Testis (tissue), 3 donors: ENCODE results near the gene GTPBP2. TPM values are rescaled to one million over a fixed set of nuclear protein-coding genes. Genes with fewer than 3 reads are reported as not detected.

Experiments
- DNase-seq: peaks from one replicate; pipeline ENCODE4 v3.0.0-alpha.2; 2019
- H3K27ac ChIP-seq, 2 donors: fragments of 200-600 bp; sonication (generic); one replicate each; pipeline ENCODE4 v1.5.1; 2019
- H3K27me3 ChIP-seq: fragments of 200-600 bp; sonication (generic); one replicate; pipeline ENCODE4 v1.5.1; 2019
- H3K36me3 ChIP-seq: fragments of 200-600 bp; sonication (generic); one replicate; pipeline ENCODE4 v1.5.1; 2017; ENCODE audit warnings: low read depth; ENCODE audit errors: missing control alignments
- H3K4me1 ChIP-seq: fragments of 200-600 bp; sonication (generic); one replicate; pipeline ENCODE4 v1.5.1; 2019
- H3K4me3 ChIP-seq, 2 donors: fragments of 200-600 bp; sonication (generic); one replicate each; pipeline ENCODE4 v1.5.1; 2017 to 2019
- H3K9me3 ChIP-seq: fragments of 200-600 bp; sonication (generic); one replicate; pipeline ENCODE4 v1.5.1; 2017
- CTCF ChIP-seq, 3 experiments: fragments of 450-650 bp in 2 of 3; fragments of 200-600 bp in 1 of 3; sonication (generic) in 1 of 3; IDR thresholded peaks; one replicate each; pipeline ENCODE4 v1.5.1; 2016 to 2019; ENCODE audit warnings: antibody characterized with exemption in 3 of 3, mild to moderate bottlenecking in 2 of 3, moderate library complexity in 1 of 3
- POLR2A ChIP-seq: fragments of 450-650 bp; IDR thresholded peaks from one replicate; pipeline ENCODE4 v1.6.1; 2017; ENCODE audit warnings: antibody characterized with exemption, mild to moderate bottlenecking, moderate library complexity
- WGBS, 2 donors: methylation state at CpG; one replicate each; pipeline ENCODE4 v1.1.5; 2018; 5-methylcytosine and 5-hydroxymethylcytosine counted together
- intact Hi-C: fragments of 100-400 bp; cut with DNase I; formaldehyde crosslinking; loops from one replicate; pipeline ENCODE4 v1.15.1; 2023; ENCODE audit warnings: low total_unique reads
- polyA plus RNA-seq: library from polyadenylated mRNA; stranded (reverse); fragments of 350-450 nt; fragmentation: Illumina TruSeq; extraction: RNeasy Lipid Tissue Mini Kit (QIAGEN cat#74804); gene quantifications from one replicate; pipeline ENCODE4 v1.2.3, GENCODE V29; 2014; ENCODE audit warnings: low read depth, low replicate concordance; ENCODE audit not compliant: insufficient read depth
- total RNA-seq, 2 donors: library from RNA; depleted of rRNA; stranded (reverse); fragments of >200 nt; gene quantifications; one replicate each; pipeline ENCODE4 v1.2.3, GENCODE V29; 2016

GTPBP2 gene
- total and polyA plus RNA-seq, 3 donors from 2014 or later = 59.0 to 64.7 (median 59.5) TPM

DNA sequence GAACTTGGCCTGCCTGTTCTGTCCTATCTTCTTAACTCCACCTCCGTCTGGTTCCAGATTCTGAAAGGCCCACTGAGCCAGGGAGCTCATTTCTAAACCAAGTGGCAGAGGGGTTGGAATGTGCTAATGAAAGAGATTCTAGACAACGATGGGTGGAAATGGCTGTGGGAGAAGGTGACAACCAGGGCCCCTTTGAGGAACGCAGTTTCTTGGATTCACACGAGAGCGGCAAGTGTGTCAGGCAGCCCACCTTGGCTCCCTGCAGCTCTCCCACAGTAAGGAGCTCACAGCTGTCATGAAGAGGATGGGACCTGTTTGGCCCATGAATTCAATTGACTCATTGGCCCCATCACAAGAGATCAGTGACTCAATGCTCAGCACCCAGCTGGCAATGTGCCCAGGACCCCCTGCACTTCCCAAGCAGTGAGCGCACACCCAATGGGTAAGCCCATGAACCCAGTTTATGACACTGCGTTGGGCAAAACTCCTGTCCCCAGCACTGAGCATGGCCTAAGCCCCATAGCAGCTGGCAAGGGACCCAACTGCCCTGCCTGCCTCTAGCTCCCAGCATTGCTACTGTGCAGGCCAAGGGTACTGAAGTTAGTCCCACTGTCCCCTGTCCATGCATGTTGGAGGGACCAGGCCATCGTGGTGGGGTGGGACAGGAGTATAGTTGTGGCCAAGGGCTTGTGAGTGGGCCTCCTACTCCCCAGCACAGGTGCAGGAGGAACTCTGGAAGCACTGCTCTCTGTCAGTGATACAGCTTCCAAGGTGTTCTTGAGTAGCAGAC, 42.1 kb upstream of the GTPBP2 start:
- intact Hi-C loops = no loop called here
- Histone ChIP-seq H3K4me1 (peaks cover 36% of the 10 kb centered on the region), H3K4me3 (no peak overlapping the region), H3K27ac (no peak overlapping the region), H3K27me3 (no peaks in the 10 kb centered on the region), H3K36me3 (no peaks in the 10 kb centered on the region), H3K9me3 (no peaks in the 10 kb centered on the region)
- DNase-seq = no peak
- TF ChIP-seq POLR2A = no peak
- TF ChIP-seq CTCF (IDR thresholded peaks at IDR 0.05) = no peak
- WGBS, 2 donors = 87 to 94% methylated on average over 5 to 8 of the region's 8 CpGs

GRCh38 chr6:43670623-43670986, 41.5 kb upstream of the GTPBP2 start:
- TF ChIP-seq POLR2A (no peak), CTCF (IDR thresholded peaks at IDR 0.05) (no peak)
- Histone ChIP-seq H3K27me3 (no peaks in the 10 kb centered on the region), H3K36me3 (no peaks in the 10 kb centered on the region), H3K4me3 (no peak overlapping the region), H3K4me1 (peaks cover 36% of the 10 kb centered on the region), H3K27ac (no peak overlapping the region), H3K9me3 (no peaks in the 10 kb centered on the region)
- intact Hi-C loops = no loop called here
- WGBS, 2 donors = 95 to 96% methylated on average over 5 to 6 of the region's 6 CpGs
- no peak for DNase-seq

DNA sequence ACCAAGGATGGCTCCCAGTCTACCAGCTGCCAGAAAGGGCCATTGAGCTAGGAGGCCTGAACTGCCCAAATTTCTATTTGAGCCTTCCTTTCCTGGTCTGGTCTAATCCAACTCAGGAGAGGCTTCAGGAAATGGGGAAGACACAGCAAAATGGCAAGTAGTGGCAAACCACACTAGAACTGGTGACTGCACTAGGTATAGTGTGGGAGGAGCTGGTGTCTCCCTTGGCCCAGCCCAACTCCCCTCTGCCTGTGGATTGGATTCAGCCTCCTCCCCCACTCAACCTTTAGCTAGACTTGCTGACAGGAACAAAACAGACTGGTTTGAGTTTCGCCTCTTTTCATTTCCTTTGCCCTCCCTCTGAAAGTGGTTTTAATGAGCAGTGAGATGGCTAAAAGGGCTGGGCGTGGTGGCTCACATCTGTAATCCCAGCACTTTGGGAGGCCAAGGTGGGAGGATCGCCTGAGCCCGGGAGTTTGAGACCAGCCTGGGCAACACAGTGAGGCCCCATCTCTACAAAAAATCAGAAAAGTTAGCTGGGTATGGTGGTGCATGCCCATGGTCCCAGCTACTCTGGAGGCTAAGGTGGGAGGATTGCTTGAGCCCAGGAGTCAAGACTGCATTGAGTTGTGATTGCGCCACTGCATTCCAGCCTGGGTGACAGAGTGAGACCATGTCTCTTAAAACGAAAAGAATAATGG, 41.0 kb upstream of the GTPBP2 start:
- Histone ChIP-seq H3K27me3 (no peaks in the 10 kb centered on the region), H3K4me1 (peaks cover 36% of the 10 kb centered on the region), H3K27ac (no peak overlapping the region), H3K36me3 (no peaks in the 10 kb centered on the region), H3K9me3 (no peaks in the 10 kb centered on the region), H3K4me3 (no peak overlapping the region)
- intact Hi-C loops = loop anchor here (10.0 kb wide), 2 partner anchors 95 to 405 kb away; no protein-coding TSS in a partner anchor
- DNase-seq = no peak
- TF ChIP-seq POLR2A (no peak), CTCF (IDR thresholded peaks at IDR 0.05) (no peak)
- 87 to 93% methylated on average over 6 of the region's 6 CpGs for WGBS, 2 donors

- WGBS, 2 donors = 29 to 79% methylated on average over 9 to 13 of the region's 15 CpGs
- peaks cover 36% of the 10 kb centered on the region for H3K4me1 ChIP-seq
- H3K36me3 ChIP-seq = no peaks in the 10 kb centered on the region
- peak; percentile 72 for DNase-seq
- H3K27me3 ChIP-seq = no peaks in the 10 kb centered on the region
- H3K27ac ChIP-seq = peak overlapping the region in 1 of 2 donors; percentile 20
- H3K9me3 ChIP-seq = no peaks in the 10 kb centered on the region
- TF ChIP-seq CTCF (IDR thresholded peaks at IDR 0.05) = no peak
- TF ChIP-seq POLR2A = no peak
- intact Hi-C loops = loop anchor here (10.0 kb wide), 2 partner anchors 96 to 406 kb away; no protein-coding TSS in a partner anchor
- H3K4me3 ChIP-seq = no peak overlapping the region
Measured at GRCh38 chr6:43669050-43669921, 40.2 kb upstream of the GTPBP2 start.
